ENCODE measurements around the gene OSTM1.
A peak's percentile ranks its signal among the peaks of the same experiment; 100 is the strongest.

OSTM1 gene, protein sequence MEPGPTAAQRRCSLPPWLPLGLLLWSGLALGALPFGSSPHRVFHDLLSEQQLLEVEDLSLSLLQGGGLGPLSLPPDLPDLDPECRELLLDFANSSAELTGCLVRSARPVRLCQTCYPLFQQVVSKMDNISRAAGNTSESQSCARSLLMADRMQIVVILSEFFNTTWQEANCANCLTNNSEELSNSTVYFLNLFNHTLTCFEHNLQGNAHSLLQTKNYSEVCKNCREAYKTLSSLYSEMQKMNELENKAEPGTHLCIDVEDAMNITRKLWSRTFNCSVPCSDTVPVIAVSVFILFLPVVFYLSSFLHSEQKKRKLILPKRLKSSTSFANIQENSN

DNA sequence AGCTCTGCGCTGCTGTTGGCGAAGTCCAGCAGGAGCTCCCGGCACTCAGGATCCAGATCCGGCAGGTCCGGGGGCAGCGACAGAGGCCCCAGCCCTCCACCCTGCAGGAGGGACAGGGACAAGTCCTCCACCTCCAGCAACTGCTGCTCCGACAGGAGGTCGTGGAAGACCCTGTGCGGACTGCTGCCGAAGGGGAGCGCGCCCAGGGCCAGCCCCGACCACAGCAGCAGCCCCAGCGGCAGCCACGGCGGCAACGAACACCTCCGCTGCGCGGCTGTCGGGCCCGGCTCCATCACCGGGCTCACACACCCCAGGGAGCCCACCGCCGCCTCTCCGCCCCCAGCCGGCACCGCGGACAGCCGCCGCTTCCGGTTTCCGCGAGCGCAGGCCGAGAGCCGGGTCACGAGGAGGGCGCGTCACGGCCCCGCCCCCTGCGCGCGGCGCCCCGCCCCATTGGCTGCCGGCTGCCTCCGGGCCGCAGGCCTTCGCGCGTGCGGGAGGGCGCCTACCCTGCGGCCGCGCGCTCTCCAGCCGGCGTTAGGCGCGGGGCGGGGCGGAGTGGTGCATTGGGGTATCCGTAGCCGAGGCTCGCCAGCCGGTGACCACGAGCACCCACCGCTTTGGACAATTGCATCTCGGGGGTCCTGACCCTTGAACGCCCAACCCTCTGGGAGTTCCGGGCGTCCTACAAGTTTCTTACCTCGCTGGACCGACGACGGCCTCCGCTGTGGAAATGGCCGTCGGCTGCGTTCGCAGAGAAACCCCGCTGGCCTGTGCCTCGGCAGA is at the start of gene OSTM1:
Gene OSTM1 (minus strand): TSS at position 383 of the 786 bp plus-strand sequence. CDS start 90 bp downstream, at position 293.
- peak; percentile 83 to 94 (median 88) for DNase-seq (ENCODE audit: low read depth in 2 of 3, low spot score in 2 of 3)

DNA sequence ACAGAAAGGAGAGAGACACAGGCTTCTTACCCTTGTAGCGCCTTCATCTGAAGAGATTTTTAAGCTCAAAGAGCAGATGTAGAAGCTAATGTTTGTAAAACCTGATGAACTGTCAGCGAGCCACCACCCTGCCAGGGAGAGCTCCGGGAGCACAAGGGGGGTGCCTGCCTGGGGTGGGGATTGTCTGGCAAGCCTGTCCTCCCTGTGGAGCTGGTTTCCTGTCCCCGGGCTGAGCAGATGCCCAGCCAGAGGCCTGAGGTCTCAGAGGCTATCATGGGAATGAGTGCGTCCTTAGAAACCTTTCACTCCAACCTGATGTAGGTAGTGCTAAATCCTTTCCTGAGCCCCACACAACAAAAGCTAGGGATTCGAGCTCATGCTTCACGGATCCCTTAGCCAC is 49.4 kb upstream of the OSTM1 start:
- DNase-seq (ENCODE audit: low read depth in 2 of 3, low spot score in 2 of 3): no peak

DNA sequence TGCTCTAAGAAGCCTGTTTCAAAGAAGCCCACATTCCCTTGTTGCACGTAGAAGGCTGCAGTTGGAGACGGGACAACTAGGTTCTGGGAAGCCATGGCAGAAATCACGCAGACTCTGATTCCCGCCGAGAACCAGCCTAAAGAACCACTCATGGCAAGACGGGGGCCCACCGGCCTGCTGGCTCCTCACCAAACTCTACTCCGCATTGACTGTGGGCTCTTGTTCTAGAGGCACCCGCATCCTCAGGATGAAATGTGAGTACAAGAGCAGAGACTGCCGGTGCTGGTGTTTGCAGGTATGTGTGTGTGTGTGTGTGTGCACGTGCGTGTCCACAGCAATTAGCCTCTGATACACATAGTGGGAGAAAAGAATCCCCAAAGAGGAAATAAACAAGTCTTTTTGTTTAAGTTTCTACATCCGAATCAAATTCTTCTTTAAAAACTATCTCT is 49.0 kb upstream of the OSTM1 start:
- DNase-seq (ENCODE audit: low read depth in 2 of 3, low spot score in 2 of 3): no peak

DNA sequence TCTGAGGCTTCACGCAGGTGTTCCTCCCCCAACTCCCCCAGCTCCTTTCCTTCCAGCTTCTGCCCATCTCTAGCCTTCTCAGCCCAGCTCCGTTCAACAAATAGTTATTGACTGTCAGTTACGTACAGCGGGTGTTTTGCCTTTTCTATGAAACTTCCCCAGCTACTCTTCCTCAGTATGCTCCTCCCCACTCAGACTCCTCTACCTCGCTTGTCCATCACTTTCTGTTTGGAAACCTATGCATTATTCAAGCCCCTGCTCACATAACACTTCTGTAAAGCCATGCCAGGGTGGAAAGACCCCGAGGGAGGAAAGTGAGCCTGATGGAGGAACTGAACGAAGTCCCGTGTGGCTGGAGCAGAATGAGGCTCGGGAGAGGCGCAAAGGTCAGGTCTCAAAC is 47.1 kb upstream of the OSTM1 start:
- DNase-seq (ENCODE audit: low read depth in 2 of 3, low spot score in 2 of 3): no peak

DNA sequence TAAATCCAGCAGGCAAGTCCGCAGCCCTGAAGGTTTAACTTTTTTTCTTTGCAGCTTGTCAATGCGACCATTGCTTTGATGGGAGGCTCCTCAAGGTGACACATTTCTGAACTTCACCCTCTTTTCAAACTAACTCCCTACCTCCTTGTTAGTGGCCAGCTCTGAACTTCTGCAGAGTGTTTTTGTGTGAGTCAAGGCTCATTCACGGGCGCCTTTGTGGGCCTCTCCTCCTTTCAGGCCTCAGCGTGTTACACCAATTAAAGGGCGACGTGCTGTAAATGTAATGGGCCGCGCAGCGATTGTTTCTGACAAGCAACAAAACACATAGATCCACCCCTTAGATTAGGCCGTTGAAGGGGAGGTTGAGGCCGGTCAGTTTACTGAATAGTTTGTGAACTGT is 45.8 kb upstream of the OSTM1 start:
- no peak for DNase-seq (ENCODE audit: low read depth in 2 of 3, low spot score in 2 of 3)

DNA sequence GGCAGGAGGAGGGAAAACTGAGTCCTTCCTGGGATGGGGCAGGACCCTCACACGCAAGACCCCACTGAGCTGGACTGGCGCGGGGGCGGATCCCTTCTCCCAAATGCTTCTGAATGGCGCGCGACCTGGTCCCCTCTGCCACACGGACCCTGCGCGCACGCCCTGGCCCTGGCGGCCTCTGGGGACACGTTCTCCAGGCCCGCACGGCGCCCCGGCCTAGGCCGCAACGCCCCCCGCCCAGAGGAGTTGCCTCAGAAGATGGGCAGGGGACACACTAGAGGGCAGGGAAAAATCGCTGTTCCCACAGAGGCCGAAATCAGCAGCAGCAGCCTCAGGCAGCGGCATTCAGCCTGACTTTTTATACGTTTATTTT is 45.2 kb upstream of the OSTM1 start:
- DNase-seq (ENCODE audit: low read depth in 2 of 3, low spot score in 2 of 3): no peak

DNA sequence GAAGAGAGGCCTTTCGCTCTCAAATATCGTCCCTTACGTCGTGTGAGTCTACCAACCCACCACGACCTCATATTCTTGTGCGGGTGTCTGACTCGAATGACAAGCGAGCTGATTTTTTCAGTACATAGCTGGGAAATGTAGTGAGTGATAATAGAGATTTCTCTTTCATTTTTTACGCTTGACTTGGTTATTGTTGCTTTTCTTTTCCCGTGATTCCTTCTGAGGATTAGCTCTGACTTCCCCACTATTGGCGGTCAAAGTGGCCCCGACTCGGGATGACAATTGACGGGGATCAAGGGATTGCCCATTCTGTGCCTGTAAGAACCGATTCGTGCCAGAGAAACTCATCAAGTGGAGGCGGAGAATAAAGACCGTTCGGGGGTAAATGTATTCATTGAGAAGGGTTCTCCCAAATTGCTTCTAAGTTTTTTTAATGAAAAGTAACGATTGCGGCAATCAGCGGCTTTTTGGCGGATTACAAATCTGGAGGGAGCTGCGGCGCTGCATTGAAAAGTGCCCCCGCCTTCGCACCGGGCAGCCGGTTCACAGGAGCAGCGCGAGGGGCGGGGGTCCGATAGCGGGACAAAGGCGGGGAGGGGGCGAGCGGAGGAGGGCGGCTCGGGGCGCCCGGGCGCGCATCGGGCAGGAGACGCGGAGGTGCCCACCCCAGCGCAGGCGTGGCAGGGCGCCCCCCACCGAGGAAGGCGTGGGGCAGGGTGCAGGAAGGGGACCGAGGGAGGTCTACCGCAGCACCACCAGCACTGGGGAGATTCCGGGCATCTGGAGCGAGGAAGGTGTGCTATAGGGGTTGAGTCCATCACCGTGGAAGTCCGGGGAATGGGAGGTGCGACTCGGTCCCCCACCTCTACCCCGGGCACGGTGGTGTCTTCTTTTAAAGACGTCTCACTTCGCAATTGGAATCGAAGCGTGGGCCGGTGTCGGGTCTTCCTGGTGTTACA is 44.5 kb upstream of the OSTM1 start:
- DNase-seq (ENCODE audit: low read depth in 2 of 3, low spot score in 2 of 3): no peak

DNA sequence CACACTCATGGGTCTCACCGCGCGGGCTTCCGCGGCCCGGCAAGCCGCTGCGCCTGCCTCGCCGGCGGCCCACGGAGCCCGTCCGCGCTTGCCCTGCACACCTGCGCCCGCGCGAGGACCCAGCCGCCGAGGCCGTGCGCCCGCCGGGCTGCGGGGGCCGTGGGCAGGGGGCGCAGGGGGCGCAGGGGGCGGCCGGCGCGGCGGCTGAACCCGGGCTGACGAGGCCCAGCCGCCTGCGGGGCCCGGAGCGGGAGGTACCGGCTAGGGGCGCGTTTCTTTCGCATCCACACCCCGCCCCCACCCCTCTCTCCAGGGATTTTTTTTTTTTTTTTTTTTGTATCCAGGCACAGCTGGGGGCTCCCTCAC is 43.8 kb upstream of the OSTM1 start:
- no peak for DNase-seq (ENCODE audit: low read depth in 2 of 3, low spot score in 2 of 3)

DNA sequence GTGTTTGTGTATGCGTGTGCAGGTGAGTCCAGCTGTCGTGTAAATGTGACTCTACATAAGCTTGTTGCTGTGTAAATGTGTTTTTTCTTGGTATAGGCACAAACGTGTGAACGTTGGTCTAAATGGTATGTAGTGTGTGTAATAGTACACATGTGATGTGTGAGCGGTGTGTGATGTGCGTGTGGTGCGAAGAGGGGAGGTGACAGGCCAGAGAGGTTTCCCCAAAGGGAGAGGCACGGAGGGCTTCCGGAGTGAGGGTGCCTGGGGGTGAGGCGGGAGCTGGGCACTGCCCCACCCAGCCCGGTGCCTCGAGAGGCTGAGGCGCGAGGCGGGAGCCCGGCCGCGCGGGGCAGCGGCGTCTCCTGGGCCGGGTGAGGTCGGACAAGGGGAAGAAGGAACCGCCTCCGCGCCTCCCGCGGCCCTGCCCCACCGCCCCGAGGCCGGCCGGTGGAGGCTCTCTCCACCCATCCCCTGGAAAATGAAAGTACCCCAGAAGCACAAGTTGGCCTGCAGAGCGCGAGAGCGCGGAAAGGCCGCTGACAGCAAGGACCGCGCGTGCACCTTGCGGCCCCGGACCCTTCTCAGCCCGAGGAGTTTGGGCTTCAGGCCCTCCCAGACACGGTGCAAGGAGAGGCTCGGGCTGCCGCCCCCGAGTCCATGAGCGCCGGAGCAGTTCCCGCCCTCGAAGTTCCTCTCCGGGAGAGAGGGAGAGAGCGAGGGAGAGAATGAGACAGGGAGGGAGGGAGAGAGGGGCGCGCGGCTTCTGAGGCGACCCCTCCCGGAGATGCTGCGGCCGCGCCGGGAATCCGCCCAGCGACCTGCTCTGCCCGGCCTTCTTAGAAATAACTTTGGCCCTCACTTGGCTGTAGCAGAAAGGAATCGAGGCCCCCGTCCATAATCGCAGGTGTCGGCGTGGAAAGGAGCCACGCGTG is 43.2 kb upstream of the OSTM1 start:
- DNase-seq (ENCODE audit: low read depth in 2 of 3, low spot score in 2 of 3): no peak

DNA sequence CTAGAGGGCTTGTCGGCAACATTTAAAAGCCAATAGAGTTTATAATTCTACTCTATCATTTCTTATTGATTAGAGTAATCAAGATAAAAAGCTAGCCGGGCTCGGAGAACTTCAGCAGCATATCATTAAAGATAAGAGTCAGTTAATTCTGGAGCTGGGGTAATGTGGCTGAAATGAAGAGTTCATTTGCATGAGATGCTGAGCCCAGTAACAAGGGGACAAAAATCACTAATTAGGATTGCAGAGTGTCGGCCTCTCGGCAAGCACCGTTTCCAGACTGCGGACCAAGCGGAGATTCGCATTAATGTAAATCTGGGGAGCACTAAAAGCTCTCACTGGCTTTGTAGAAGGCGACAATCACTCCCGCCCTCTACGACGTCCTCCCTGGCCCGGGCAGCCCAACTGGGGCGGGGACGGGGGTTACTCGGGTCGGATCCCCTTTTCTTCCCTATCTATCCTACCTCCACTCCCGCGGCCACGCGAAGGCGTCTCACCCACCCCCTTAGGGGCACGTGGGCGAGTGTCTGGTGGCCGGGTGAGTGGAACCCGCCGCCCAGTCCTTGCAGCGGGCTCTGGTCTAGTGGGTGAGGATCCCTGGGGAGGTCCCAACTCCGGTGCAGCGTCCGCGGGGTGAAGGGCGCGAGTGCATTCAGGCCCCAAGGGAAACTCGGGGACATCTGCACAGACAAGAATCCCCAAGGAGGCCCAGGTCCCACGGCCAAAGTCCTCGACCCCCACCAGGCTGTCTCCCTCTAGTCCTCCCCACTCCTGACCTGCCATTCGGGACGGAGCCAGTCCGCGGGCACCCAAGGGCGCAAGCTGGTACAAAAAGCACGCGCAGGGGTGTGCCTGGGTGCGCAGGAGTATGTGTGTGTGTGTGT is 42.2 kb upstream of the OSTM1 start:
- no peak for DNase-seq (ENCODE audit: low read depth in 2 of 3, low spot score in 2 of 3)

DNA sequence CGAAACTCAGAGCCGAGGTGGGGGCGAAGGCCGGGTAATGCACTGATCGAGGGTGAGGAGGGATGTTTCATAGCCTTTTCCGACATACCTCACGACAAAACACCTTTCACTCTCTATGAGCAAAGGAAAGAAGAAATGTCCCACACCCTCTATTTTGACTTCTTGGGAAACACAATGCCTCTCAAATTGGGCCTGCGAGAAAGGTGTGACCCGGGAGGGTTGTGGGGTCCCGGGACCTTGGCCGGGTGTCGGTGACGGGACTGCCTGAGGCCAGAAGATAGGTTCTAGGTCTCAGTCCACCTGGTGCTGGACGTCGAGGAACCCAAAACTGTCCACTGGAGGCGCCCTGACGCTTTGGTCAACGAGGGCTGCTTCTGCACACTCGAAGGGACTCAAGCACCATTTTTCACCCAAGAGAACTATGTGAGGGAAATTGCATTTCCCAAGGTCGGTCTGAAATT is 41.1 kb upstream of the OSTM1 start:
- DNase-seq (ENCODE audit: low read depth in 2 of 3, low spot score in 2 of 3): no peak

DNA sequence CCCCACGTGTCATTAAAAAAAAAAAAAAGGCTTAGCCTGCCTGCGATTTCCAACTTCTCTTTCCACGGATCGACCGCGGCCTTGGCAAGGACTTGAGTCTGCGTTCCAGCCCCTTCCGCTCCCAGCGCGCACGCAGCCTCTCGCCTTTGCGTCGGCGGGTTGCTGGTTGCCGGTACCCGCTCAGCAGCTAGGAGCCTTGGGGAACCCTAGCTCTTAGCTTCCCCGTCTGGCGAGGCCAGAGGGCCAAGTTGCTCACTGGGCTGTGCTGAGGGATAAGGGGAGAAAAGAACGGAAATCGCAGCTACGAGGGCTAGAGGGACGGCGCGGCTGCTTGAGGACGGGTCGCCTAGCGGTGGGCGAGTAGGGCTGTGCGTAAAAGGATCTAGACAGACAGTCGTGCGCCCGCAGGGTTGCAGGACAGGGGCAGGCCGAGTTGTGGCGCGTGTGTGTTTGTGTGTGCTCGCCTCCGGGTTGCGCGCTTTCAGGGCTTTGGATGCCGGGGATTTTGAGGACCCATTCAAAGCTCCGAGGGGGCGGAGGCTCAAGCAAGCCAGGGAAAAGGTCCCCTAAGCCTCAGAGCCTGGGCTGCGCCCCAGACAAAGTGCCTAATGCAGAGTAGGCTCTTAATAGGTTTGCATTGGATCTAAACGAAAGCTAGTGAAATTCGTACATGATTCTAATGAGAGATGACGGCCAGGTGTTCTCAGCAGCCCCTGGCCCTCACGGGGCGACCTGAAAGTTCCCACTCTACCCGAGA is 40.5 kb upstream of the OSTM1 start:
- no peak for DNase-seq (ENCODE audit: low read depth in 2 of 3, low spot score in 2 of 3)

DNA sequence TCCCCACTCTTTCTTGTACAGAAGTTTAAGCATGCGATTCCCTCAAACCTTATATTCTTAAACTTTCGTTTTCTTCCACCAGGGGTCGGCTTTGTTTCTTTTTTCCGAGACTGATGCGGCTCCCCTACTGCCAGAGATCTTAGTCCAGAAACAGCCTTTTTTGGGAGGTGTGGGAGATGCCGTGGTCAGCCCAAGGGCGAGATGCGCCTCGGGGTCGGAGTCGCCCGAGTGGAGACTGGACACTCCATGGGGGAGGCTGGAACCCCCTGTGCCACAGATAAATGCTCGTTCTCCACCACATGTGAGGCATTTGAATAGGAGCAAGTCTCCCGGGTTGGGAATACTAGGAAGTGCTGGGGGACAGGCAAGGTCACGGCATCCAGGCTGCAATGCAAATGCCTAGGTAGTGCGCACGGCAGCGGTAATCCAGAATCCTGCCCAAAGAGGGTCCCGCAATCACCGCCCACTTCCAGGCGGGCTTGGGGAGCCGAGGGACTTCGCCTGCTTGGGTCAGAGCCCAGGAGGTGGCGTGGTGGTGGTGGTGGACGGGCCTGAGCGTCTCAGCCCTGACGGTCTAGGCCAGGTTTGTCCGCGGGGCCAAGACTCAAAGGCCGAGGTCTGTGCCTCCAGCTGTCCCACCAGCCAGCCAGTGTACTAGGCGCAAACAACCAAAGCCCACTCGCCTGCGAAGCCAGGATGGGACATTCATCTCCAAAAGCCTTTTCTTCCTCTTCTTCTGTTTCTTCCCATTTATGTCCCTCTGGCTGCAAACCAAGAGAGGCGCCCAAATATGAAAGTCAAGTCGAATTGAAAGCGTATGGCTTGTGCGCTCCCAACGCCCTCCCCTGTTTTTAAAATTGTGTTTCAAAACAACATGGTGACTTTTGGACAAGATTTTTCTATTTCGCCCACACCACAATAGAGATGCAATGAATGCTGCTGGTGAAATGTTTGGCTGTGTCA is 39.3 kb upstream of the OSTM1 start:
- no peak for DNase-seq (ENCODE audit: low read depth in 2 of 3, low spot score in 2 of 3)

DNA sequence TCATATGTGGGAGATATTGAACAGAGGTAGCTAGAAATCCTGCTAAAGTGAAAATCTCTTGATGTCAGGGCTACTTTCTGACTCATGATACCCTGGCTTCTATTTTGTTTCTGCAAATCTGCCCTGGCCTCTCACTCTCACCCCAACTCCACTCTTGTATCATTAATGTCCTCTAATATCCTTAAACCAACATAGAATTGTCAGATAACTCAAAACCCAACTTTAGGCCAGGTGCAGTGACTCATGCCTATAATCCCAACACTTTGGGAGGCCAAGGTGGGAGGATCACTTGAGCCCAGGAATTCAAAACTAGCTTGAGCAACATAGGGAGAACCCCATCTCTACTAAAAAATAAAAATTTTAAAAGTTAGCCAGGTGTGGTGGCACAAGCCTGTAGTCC is 33.8 kb upstream of the OSTM1 start:
- no peak for DNase-seq (ENCODE audit: low read depth in 2 of 3, low spot score in 2 of 3)

DNA sequence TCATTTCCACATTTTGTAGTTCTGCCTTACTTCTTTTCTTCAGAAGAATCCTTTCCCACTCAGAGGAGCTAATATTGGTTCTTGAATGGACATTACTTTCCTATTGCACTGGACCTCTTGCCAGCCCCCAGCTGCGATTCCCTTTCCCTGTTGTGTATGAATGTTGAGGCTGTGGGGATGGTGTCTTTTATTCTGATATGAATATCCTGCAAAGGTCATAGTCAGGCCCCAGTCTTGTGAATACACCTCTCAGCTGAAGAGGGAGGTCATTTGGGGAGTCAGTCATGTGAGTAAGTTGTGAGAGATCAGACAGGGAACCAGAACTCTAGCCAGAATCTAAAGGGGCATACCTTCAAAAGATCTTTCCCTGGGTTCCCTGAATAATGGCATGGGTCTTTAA is 32.6 kb upstream of the OSTM1 start:
- DNase-seq (ENCODE audit: low read depth in 2 of 3, low spot score in 2 of 3): no peak

DNA sequence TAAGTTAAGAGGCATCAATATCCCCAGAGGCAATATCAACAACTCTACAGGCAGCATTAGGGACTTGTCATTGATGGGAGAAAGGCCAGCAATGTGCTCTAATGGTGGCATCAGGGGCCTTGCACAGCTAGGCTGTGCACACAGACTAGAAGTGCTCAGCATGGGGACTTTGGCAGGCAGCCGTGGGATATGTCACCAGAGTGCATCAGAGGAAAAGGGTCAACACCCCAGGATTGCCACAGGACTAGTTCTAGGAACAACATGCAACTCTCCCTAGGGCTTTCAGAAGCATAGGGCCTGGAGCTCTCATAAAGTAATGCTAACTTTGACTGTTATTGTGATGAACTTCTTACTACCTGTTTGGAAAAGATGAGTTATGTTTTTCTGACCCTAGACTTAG is 32.2 kb upstream of the OSTM1 start:
- DNase-seq (ENCODE audit: low read depth in 2 of 3, low spot score in 2 of 3): no peak

DNA sequence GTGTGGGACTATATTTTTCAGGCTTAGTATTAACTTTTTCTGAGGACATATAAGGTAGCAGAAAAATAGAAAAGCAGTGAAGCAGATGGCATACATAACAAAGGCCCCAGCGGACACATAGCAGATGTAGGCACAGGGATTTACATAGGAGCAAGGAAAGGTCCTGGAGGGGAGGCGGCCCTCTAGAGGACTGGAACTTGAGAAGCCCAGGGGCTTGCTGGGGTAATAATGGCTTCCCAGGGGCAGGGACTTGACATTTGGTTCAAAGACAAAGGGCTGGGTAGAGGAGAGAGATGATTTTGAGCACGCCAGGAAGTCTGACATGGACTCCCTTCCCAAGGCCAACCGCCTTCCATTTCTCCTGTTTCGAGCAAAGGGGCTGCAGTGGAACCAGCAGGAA is 31.7 kb upstream of the OSTM1 start:
- no peak for DNase-seq (ENCODE audit: low read depth in 2 of 3, low spot score in 2 of 3)

DNA sequence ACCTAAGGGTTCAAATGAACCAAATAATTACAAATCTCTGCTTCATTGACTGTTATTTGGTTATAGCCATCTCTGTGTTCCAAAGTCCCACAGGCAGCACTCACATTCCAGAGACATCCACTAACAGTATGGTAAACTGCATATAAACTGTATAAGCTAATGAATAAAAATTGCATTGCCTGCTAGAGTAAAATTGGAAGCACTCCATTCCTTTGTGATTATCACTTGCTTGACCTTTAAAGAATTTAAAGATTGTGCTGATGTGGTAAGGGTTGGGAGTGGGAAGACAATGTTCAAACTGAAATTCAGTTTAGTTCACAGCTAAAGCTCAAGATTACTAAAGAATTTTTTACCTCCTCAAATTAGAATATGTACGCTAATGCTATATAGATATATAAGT is 31.0 kb upstream of the OSTM1 start:
- no peak for DNase-seq (ENCODE audit: low read depth in 2 of 3, low spot score in 2 of 3)

Measured in activated CD8-positive, alpha-beta memory T cell treated with anti-CD3 and anti-CD28 coated beads for 48 hours (primary cell).